ENCODE measurements around the gene CADM2. TPM values are rescaled to one million over a fixed set of nuclear protein-coding genes. Genes with fewer than 3 reads are reported as not detected.

CADM2 gene
- total RNA-seq, 1 experiment from 2014 or later, result 3.7 TPM

DNA sequence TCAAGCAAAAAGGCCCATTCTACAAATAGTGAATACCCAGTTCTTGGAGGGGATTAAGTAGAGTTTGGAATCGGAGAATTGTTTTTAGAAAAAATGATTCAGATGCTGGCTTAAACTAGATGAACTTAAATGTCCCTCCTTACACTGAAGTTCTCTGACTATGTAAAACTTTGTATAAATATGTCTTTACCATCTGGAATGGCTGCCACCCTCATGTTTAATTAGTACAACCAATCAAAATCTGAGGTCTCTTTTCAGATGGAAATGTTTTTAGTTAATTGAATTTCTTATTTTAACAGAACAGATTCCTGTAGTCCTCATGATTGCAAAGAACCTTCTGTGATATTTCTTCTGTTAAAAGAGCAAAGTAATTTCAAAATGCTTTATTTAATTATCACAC is 94.8 kb downstream of the CADM2 start:
- CTCF ChIA-PET, result no interaction called here
- Histone ChIP-seq H3K27me3 (replicated peaks; ENCODE audit: insufficient read depth, low read depth, low read length, poor library complexity) (no peaks in the 10 kb centered on the region), H3K36me3 (ENCODE audit: insufficient read depth, low read length, poor library complexity, severe bottlenecking) (no peaks in the 10 kb centered on the region), H3K9me3 (ENCODE audit: low read depth, low read length, poor library complexity, severe bottlenecking) (no peaks in the 10 kb centered on the region), H3K4me1 (ENCODE audit: insufficient read depth, low read length, poor library complexity, severe bottlenecking) (no peaks in the 10 kb centered on the region), H3K27ac (ENCODE audit: low read depth, low read length, poor library complexity, severe bottlenecking) (no peak overlapping the region), H3K4me3 (ENCODE audit: low read depth, low read length, poor library complexity, severe bottlenecking) (no peak overlapping the region)
- TF ChIP-seq, protein P1, sequence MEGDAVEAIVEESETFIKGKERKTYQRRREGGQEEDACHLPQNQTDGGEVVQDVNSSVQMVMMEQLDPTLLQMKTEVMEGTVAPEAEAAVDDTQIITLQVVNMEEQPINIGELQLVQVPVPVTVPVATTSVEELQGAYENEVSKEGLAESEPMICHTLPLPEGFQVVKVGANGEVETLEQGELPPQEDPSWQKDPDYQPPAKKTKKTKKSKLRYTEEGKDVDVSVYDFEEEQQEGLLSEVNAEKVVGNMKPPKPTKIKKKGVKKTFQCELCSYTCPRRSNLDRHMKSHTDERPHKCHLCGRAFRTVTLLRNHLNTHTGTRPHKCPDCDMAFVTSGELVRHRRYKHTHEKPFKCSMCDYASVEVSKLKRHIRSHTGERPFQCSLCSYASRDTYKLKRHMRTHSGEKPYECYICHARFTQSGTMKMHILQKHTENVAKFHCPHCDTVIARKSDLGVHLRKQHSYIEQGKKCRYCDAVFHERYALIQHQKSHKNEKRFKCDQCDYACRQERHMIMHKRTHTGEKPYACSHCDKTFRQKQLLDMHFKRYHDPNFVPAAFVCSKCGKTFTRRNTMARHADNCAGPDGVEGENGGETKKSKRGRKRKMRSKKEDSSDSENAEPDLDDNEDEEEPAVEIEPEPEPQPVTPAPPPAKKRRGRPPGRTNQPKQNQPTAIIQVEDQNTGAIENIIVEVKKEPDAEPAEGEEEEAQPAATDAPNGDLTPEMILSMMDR (conservative IDR thresholded peaks at IDR 0.05; ENCODE audit: low read depth, low read length), result no peak
- TF ChIP-seq EZH2 (IDR thresholded peaks at IDR 0.05; ENCODE audit: borderline replicate concordance, low read depth, low read length, poor library complexity, severe bottlenecking), result no peak
- no peak for DNase-seq (ENCODE audit: low spot score)
- BruUV-seq (replicated peaks), result no TSS peak
- POLR2A ChIA-PET (ENCODE audit: low non-redundant PET), result no interaction called here
- intact Hi-C loops (cut with micrococcal nuclease; ENCODE audit: unreplicated experiment), result no loop called here

DNA sequence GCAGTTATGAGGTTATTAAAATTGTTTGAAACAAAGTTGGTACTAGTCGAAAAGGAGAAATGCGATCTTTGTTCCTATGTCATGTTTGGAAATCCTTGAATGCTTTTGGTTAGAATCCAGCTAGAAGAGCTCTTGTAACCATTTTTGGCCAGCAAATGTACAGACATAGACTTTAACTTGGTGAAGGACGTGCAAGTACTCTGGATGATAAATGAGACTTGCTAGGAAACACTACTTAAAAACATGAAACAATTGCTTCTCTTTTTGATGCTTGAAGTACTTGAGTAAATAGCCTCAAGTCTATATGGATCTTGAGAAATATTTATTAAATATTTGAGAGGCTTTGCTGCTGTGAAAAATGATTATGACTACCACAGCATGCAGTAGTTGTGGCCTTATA is 95.8 kb downstream of the CADM2 start:
- no peaks in the 10 kb centered on the region for H3K36me3 ChIP-seq (ENCODE audit: insufficient read depth, low read length, poor library complexity, severe bottlenecking)
- no TSS peak for BruUV-seq (replicated peaks)
- intact Hi-C loops (cut with micrococcal nuclease; ENCODE audit: unreplicated experiment), result no loop called here
- H3K9me3 ChIP-seq (ENCODE audit: low read depth, low read length, poor library complexity, severe bottlenecking), result no peaks in the 10 kb centered on the region
- DNase-seq (ENCODE audit: low spot score), result no peak
- no peaks in the 10 kb centered on the region for H3K4me1 ChIP-seq (ENCODE audit: insufficient read depth, low read length, poor library complexity, severe bottlenecking)
- no peaks in the 10 kb centered on the region for H3K27me3 ChIP-seq (replicated peaks; ENCODE audit: insufficient read depth, low read depth, low read length, poor library complexity)
- POLR2A ChIA-PET (ENCODE audit: low non-redundant PET), result no interaction called here
- H3K4me3 ChIP-seq (ENCODE audit: low read depth, low read length, poor library complexity, severe bottlenecking), result no peak overlapping the region
- H3K27ac ChIP-seq (ENCODE audit: low read depth, low read length, poor library complexity, severe bottlenecking), result no peak overlapping the region
- no peak for TF ChIP-seq EZH2 (IDR thresholded peaks at IDR 0.05; ENCODE audit: borderline replicate concordance, low read depth, low read length, poor library complexity, severe bottlenecking)
- TF ChIP-seq, protein P1 (conservative IDR thresholded peaks at IDR 0.05; ENCODE audit: low read depth, low read length), result no peak
- CTCF ChIA-PET, result no interaction called here

DNA sequence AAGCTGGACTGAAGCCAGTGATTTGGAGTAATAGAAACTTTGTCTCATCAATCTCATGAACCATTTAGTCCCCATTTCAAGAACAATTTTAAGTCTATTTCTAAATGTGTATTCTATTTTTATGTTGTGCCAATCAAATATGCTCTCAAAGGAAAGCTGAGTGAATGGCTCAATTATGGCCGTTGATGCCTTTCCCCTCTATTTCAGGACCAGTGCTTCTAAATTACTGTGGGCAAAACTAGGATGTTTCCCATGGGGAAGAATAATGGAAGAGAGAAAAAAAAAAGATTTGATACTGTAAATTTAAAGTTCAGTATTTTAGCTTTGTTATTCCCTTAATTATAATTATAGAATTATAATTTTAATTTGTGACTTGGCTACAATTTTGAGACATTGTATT is 110.1 kb downstream of the CADM2 start:
- ChIA-PET POLR2A (ENCODE audit: low non-redundant PET) (no interaction called here), CTCF (no interaction called here)
- no TSS peak for BruUV-seq (replicated peaks)
- Histone ChIP-seq H3K27ac (ENCODE audit: low read depth, low read length, poor library complexity, severe bottlenecking) (no peak overlapping the region), H3K27me3 (replicated peaks; ENCODE audit: insufficient read depth, low read depth, low read length, poor library complexity) (no peaks in the 10 kb centered on the region), H3K4me3 (ENCODE audit: low read depth, low read length, poor library complexity, severe bottlenecking) (no peak overlapping the region), H3K4me1 (ENCODE audit: insufficient read depth, low read length, poor library complexity, severe bottlenecking) (no peaks in the 10 kb centered on the region), H3K36me3 (ENCODE audit: insufficient read depth, low read length, poor library complexity, severe bottlenecking) (no peaks in the 10 kb centered on the region), H3K9me3 (ENCODE audit: low read depth, low read length, poor library complexity, severe bottlenecking) (no peaks in the 10 kb centered on the region)
- no peak for TF ChIP-seq EZH2 (IDR thresholded peaks at IDR 0.05; ENCODE audit: borderline replicate concordance, low read depth, low read length, poor library complexity, severe bottlenecking)
- TF ChIP-seq, protein P1 (conservative IDR thresholded peaks at IDR 0.05; ENCODE audit: low read depth, low read length), result no peak
- no peak for DNase-seq (ENCODE audit: low spot score)
- intact Hi-C loops (cut with micrococcal nuclease; ENCODE audit: unreplicated experiment), result no loop called here

Measured in A673 (cell line).